ENCODE data around the gene ETV5. TPM values are rescaled to one million over a fixed set of nuclear protein-coding genes. Genes with fewer than 3 reads are reported as not detected.

ETV5 gene
- total and polyA plus RNA-seq, 10 of the 15 experiments (the other 5 are each of a cell fraction or from before 2014, with no cell fraction given): 5.0 to 18.4 (median 7.4) TPM

GRCh38 chr3:186094696-186095425 lies 14.0 kb downstream of the ETV5 start (continued):
- TF ChIP-seq CUX1 (IDR thresholded peaks at IDR 0.05; ENCODE audit: insufficient replicate concordance, low read depth, low read length): no peak
- TF ChIP-seq IRF3 (IDR thresholded peaks at IDR 0.05): no peak

GRCh38 chr3:186094271-186094670 lies 14.6 kb downstream of the ETV5 start:
- Histone ChIP-seq H3K4me1 (ENCODE audit: control insufficient read depth, insufficient read depth, low read length) (no peaks in the 10 kb centered on the region; the same call in 1 of the 2 replicates), H3K79me2 (ENCODE audit: control insufficient read depth, insufficient read depth, low read length) (no peaks in the 10 kb centered on the region), H3K27ac (ENCODE audit: control insufficient read depth, insufficient read depth) (no peak overlapping the region), H2AFZ (ENCODE audit: control insufficient read depth, low read depth, low read length) (no peak overlapping the region), H3K36me3 (ENCODE audit: control insufficient read depth in 2 of 2, insufficient read depth in 2 of 2, low read length in 1 of 2) (no peaks in the 10 kb centered on the region), H3K4me3 (no peak overlapping the region), H3K27me3 (replicated peaks in 1 of 2; ENCODE audit: control insufficient read depth in 2 of 2, insufficient read depth in 2 of 2, low read length in 1 of 2) (peaks cover 2 to 4% of the 10 kb centered on the region in 2 experiments; a peak in 2 of 4 replicates), H4K20me1 (ENCODE audit: control insufficient read depth, insufficient read depth) (peaks cover 2% of the 10 kb centered on the region; the same call in 1 of the 2 replicates), H3K9me3 (replicated peaks; ENCODE audit: control insufficient read depth, insufficient read depth, low read length) (no peaks in the 10 kb centered on the region), H3K9ac (ENCODE audit: control insufficient read depth, insufficient read depth, low read length) (no peak overlapping the region), H3K4me2 (ENCODE audit: control insufficient read depth, insufficient read depth) (no peak overlapping the region)
- ChIA-PET POLR2A (interaction anchor here (0.9 kb wide), 1 partner anchor 12 kb away, joined by 3 read pairs; no protein-coding TSS in a partner anchor), CTCF (interaction anchor here (1.4 kb wide), 1 partner anchor 18 kb away, joined by 4 read pairs; no protein-coding TSS in a partner anchor), SMC1A (ENCODE audit: uncharacterized antibody, unreplicated experiment) (interaction anchor here (0.8 to 1.5 kb wide), 4 partner anchors 11 to 40 kb away, joined by 3 to 4 read pairs (median 4); partner anchors contain the start of gene ETV5), RAD21 (ENCODE audit: unreplicated experiment) (interaction anchor here (0.8 kb wide), 1 partner anchor 147 kb away, joined by 3 read pairs; no protein-coding TSS in a partner anchor)
- no peak for DNase-seq (ENCODE audit: low read depth, low spot score)
- no TSS peak for BruUV-seq (replicated peaks)
- no peak for FAIRE-seq
- in situ Hi-C loops (cut with MboI): no loop called here
- TF ChIP-seq RB1 (IDR thresholded peaks at IDR 0.05; ENCODE audit: borderline replicate concordance): no peak
- no peak for TF ChIP-seq SKIL (IDR thresholded peaks at IDR 0.05; ENCODE audit: low read depth, poor library complexity, severe bottlenecking)
- TF ChIP-seq CHD1 (IDR thresholded peaks at IDR 0.05; ENCODE audit: low read depth, low read length): no peak
- TF ChIP-seq ZNF622 (IDR thresholded peaks at IDR 0.05): no peak
- TF ChIP-seq SPI1 (IDR thresholded peaks at IDR 0.05; ENCODE audit: borderline replicate concordance, insufficient read depth, low read depth, low read length): no peak
- TF ChIP-seq ZNF384 (IDR thresholded peaks at IDR 0.05; ENCODE audit: borderline replicate concordance, low read depth, low read length): no peak
- no peak for TF ChIP-seq EED (IDR thresholded peaks at IDR 0.05; ENCODE audit: low read depth)
- TF ChIP-seq HDAC2 (IDR thresholded peaks at IDR 0.05): no peak
- no peak for ATAC-seq
- intact Hi-C loops (cut with micrococcal nuclease; ENCODE audit: unreplicated experiment): no loop called here
- 61% methylated on average over 5 of the region's 5 CpGs for WGBS (ENCODE audit: insufficient coverage, insufficient replicate concordance, low lambda C conversion rate, missing lambda C conversion rate)

Measured in GM12878 (cell line).